Progenitor cell of endocrine pancreas (in vitro differentiated cells): ENCODE measurements around the gene KLHL26. TPM values are rescaled to one million over a fixed set of nuclear protein-coding genes. Genes with fewer than 3 reads are reported as not detected.

Experiments used
- DNase-seq: peaks from one replicate; pipeline ENCODE4 v3.0.0; 2021; ENCODE audit warnings: low spot score; ENCODE audit not compliant: unreplicated experiment
- H3K27ac Mint-ChIP-seq: 2 replicates; pipeline ENCODE4 v1.8.0; 2021; ENCODE audit warnings: mild to moderate bottlenecking, moderate library complexity, mixed read lengths
- H3K27me3 Mint-ChIP-seq: 2 replicates; pipeline ENCODE4 v1.8.0; 2021; ENCODE audit warnings: mixed read lengths
- H3K36me3 Mint-ChIP-seq: 2 replicates; pipeline ENCODE4 v1.8.0; 2022; ENCODE audit warnings: mixed read lengths; ENCODE audit not compliant: insufficient read depth
- H3K4me1 Mint-ChIP-seq: 2 replicates; pipeline ENCODE4 v1.8.0; 2021; ENCODE audit warnings: low read depth, mixed read lengths
- H3K4me3 Mint-ChIP-seq: 2 replicates; pipeline ENCODE4 v1.8.0; 2021; ENCODE audit warnings: low read depth, mild to moderate bottlenecking, moderate library complexity, mixed read lengths
- H3K9me3 Mint-ChIP-seq: 2 replicates; pipeline ENCODE4 v1.8.0; 2021; ENCODE audit warnings: low read depth, mixed read lengths
- total RNA-seq: library from RNA; stranded (reverse); gene quantifications from 2 replicates; pipeline ENCODE4 v1.2.1, GENCODE V29; 2021
- TF ChIP-seq, protein P1 (sequence below): fragments of 200-600 bp; sonication (generic); IDR thresholded peaks from one replicate; pipeline ENCODE4 v1.5.0; 2021; ENCODE audit warnings: antibody characterized with exemption, mild to moderate bottlenecking; ENCODE audit not compliant: unreplicated experiment

KLHL26 gene
- total RNA-seq, 1 donor from 2014 or later = 12.3 TPM

DNA sequence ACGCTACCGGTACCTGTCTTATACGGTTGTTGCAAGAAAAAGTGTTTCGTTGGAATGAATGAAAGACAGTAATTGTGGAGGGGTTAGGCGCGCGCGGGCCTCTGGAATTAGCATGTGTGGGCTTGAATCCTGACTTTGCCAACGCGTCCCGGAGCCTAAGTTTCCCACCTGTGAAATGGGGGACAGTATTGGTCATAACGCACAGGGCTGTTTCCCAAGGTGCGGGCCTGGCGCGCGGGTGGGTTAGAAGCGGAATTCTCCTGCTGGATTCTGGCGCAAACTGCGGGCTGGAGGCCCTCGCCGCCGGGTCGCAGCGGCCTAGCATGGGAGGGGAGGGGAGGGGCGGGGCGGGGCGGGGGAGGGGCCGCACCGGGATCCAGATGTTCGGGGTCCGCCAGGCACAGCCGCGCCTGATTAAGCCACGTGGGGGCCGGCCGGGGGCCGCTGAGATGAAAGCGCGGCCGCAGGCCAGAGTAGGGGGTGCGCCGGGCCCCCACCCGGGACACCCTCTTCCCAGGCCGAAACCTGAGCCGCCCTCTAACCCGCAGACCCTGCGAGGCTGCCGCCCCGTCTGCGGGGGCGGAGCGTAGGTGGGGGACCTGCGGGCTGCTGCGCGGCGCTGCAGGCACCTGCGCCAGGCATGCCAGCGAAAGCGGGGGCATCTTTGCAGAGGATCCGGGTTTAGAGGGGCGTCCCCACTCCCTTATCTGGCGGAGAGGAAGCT lies 25.3 kb upstream of the KLHL26 start:
- Mint-ChIP-seq H3K27ac (peak overlapping the region; percentile 62), H3K9me3 (no peaks in the 10 kb centered on the region), H3K4me3 (peak overlapping the region; percentile 62), H3K36me3 (no peaks in the 10 kb centered on the region), H3K4me1 (peaks cover 24% of the 10 kb centered on the region), H3K27me3 (peaks cover 70% of the 10 kb centered on the region)
- TF ChIP-seq, protein P1, sequence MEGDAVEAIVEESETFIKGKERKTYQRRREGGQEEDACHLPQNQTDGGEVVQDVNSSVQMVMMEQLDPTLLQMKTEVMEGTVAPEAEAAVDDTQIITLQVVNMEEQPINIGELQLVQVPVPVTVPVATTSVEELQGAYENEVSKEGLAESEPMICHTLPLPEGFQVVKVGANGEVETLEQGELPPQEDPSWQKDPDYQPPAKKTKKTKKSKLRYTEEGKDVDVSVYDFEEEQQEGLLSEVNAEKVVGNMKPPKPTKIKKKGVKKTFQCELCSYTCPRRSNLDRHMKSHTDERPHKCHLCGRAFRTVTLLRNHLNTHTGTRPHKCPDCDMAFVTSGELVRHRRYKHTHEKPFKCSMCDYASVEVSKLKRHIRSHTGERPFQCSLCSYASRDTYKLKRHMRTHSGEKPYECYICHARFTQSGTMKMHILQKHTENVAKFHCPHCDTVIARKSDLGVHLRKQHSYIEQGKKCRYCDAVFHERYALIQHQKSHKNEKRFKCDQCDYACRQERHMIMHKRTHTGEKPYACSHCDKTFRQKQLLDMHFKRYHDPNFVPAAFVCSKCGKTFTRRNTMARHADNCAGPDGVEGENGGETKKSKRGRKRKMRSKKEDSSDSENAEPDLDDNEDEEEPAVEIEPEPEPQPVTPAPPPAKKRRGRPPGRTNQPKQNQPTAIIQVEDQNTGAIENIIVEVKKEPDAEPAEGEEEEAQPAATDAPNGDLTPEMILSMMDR = no peak
- DNase-seq = no peak

GRCh38 chr19:18612051-18612771 lies 24.6 kb upstream of the KLHL26 start:
- Mint-ChIP-seq H3K4me3 (peak overlapping the region; percentile 63), H3K4me1 (peaks cover 24% of the 10 kb centered on the region), H3K9me3 (no peaks in the 10 kb centered on the region), H3K27ac (peak overlapping the region; percentile 62), H3K36me3 (no peaks in the 10 kb centered on the region), H3K27me3 (peaks cover 67% of the 10 kb centered on the region)
- no peak for DNase-seq
- TF ChIP-seq, protein P1 = no peak

DNA sequence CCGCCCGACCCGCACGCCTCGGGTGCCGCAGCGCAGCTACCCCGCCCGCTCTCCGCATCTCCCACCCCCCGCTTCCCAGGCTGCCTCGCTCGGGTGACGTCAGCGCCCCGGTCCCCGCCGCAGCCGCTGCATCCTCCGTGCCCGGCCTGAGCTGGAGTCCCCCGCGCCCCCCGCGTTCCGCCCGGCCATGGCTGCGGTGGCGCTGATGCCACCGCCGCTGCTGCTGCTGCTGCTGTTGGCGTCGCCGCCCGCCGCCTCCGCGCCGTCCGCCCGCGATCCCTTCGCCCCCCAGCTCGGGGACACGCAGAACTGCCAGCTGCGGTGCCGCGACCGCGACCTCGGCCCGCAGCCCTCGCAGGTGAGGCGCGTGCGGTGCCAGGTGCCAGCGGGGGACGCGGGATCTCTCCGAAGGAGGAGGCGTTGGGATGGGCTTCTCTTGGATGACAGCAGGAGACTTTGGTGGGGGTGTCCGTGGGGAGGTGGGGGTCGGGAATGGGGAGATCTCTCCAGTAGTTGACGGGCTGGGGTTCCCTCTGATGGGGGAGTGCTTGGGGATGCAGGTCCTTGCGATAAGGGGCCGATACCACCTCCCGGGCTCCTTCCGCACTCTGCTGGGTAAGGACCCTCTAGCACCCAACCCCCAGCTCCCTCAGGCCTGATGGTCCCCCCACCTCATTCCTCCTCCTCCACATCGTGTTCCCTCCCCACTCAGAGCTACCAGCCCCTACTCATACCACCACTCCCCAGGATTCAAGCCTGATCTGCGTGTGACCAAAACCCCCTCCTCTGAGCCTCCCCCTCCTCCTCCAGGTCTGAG lies 23.8 kb upstream of the KLHL26 start, which contains the start of gene TMEM59L:
Gene TMEM59L, plus strand, starts transcription at position 99 of the 817 bp plus-strand sequence. Its CDS starts 89 bp downstream, at position 188.
- H3K27me3 Mint-ChIP-seq = peaks cover 67% of the 10 kb centered on the region
- H3K27ac Mint-ChIP-seq = peak within 1 kb of the TSS; percentile 62
- no peak for DNase-seq
- H3K4me3 Mint-ChIP-seq = peak within 1 kb of the TSS; percentile 63
- TF ChIP-seq, protein P1 = no peak
- no peaks in the 10 kb centered on the region for H3K36me3 Mint-ChIP-seq
- peaks cover 24% of the 10 kb centered on the region for H3K4me1 Mint-ChIP-seq
- peaks cover 4% of the 10 kb centered on the region for H3K9me3 Mint-ChIP-seq

DNA sequence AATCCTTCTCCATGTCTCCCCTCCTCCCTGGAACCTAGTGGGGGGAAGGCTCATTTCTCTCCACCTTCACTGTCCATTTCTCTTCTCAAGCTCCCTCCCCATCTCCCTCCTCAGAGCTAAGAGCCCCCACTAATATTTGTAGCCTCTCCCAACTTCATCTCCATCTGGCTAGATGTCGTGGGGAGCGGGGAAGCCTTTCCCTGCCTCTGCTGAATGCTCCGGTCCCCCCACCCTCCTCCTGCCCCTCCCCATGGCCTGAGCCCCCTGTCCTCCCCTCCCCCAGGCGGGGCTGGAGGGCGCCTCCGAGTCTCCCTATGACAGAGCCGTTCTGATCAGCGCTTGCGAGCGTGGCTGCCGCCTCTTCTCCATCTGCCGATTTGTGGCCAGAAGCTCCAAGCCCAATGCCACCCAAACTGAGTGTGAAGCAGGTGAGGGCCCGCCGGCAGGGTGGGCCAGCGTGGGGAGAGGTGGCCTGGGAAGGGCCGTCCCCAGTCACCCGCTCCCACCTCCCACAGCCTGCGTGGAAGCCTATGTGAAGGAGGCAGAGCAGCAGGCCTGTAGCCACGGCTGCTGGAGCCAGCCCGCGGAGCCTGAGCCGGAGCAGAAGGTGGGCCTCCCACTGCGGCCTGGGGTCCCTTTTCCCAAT lies 23.1 kb upstream of the KLHL26 start:
- H3K9me3 Mint-ChIP-seq = peaks cover 4% of the 10 kb centered on the region
- DNase-seq = no peak
- peaks cover 22% of the 10 kb centered on the region for H3K4me1 Mint-ChIP-seq
- TF ChIP-seq, protein P1 = no peak
- H3K27me3 Mint-ChIP-seq = peaks cover 59% of the 10 kb centered on the region
- no peak overlapping the region for H3K27ac Mint-ChIP-seq
- no peaks in the 10 kb centered on the region for H3K36me3 Mint-ChIP-seq
- peak overlapping the region; percentile 56 for H3K4me3 Mint-ChIP-seq
